DMS 273 treated with DMSO at 0.1 percent for 48 hours (cell line): Measurements from ENCODE around the gene IKZF5.
A peak's percentile ranks its signal among the peaks of the same experiment; 100 is the strongest.

ENCODE experiments used
- DNase-seq: peaks from one replicate; lab custom pipeline; 2025; lab: John Stamatoyannopoulos, UW

The IKZF5 gene

GRCh38 chr10:122980209-122981065 is 28.2 kb downstream of the IKZF5 start, which contains the start of gene PSTK:
Gene PSTK (plus strand): TSS chr10:122980401. CDS start chr10:122980480, 79 bp downstream.
- DNase-seq = peak; percentile 55

DNA sequence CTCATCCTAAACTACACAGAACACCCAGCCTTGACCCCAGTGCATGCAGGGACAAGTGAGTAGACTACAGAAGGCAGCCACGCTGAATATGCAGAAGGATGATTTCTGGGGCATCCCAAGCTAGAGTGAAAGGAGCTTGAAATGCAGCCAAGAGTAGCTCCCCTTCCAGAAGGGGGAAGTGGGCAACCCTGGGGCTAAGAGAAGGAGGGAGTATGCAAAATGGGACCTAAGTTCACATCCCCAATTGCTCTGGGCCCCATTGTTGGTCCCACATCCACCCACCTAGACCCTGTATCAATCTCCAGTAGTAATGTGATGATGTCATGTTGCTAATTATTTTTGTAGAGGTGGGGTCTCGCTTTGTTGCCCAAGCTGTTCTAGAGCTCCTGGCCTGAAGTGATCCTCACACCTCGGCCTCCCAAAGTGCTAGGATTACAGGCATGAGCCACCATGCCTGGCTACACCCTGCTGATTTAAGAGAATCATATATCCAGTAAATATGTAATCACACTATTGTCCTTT is 34.0 kb downstream of the IKZF5 start:
- no peak for DNase-seq

GRCh38 chr10:122974023-122974422 is 34.6 kb downstream of the IKZF5 start:
- no peak for DNase-seq

GRCh38 chr10:122968698-122969097 is 39.9 kb downstream of the IKZF5 start:
- no peak for DNase-seq

GRCh38 chr10:122966879-122967278 is 41.7 kb downstream of the IKZF5 start:
- DNase-seq = no peak

DNA sequence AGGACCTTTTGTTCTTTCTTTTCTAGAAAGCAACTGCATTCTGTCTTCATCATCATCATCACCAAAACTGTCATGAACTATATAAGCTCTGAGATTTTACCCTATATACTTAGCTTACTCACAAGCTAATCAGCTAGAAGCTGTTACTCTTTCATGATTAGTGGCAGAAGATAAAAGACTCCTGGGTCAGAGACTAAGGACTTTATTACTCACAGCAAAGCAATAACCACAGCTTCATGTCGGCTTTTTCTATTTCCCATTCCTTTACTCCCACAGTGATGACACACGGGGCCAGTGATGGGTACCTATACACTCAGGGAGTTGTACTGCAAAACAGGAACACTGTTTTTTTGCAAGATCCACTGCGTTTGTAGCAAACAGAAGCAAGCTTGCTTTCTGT is 46.2 kb downstream of the IKZF5 start:
- no peak for DNase-seq

GRCh38 chr10:122957474-122957873 is 51.1 kb downstream of the IKZF5 start:
- no peak for DNase-seq

GRCh38 chr10:122955892-122956291 is 52.7 kb downstream of the IKZF5 start:
- no peak for DNase-seq

- DNase-seq = no peak
Observed at GRCh38 chr10:122954731-122955050, 53.9 kb downstream of the IKZF5 start.

DNA sequence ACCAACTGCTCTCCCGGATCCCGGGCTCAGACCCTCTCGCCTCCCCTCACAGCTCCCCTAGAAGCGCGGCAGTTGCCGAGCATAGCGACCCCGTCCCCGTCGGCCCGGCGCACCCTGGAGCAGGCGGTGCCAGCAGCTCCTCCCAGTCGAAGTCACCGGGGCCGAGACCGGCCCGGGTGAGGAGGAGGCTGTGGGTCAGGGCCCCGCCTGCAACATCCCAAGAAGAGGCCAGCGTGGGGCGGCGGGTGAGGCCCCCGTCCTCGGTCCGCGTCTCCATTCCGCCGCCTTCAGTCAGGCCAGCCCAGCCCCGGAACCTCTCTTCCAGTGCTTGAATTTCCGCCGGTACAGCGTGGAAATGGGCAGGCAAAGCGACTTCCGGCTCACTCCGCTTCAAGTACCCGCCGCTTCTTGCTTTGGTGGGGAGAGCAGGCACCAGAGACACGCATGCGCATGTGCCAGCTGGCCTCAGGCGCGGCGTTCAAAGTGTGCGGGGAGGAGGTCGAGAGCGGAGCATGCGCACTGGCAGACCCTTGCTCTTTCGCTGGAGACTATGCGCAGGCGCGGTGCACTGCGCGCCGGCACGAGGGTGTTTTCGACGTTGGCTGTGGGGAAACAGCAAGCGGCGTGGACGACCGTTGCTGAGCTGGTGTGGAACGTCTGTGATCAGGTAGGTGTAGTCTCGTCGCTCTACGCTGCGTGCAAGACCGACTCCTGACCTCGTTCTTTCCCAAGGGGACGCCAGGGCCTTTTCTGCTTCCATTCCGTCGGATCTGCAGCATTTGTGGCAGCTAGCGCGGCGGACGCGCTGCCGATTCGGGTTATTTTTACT is 54.5 kb downstream of the IKZF5 start, which contains the start of gene C10orf88:
C10orf88 (minus strand) TSS at position 326 of the 829 bp plus-strand sequence; CDS start at position 277, 49 bp downstream.
- peak; percentile 94 for DNase-seq

DNA sequence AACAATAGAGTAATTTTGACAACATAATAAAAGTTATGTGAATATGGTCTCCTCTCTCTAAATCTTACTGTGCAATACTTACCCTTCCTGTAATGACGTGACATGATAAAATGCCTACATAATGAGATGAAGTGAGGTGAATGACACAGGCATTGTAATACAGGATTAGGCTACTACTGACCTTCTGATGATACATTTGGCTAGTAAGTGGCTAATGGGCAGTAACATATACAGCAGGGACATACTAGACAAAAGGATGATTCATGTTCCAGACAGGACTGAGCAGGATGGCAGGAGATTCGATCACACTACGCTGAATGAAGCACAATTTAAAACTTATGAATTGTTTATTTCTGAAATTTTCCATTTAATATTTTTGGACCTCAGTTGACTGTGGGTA is 59.3 kb downstream of the IKZF5 start:
- DNase-seq = no peak
